Retinal pigment epithelial cell (primary cell): ENCODE measurements around the gene MAP2.

Source experiments
- DNase-seq: peaks from one replicate; pipeline ENCODE4 v3.0.0-alpha.2; 2010; ENCODE audit warnings: low read depth
- H3K4me3 ChIP-seq: 2 replicates; pipeline ENCODE4 v1.5.1; 2011; ENCODE audit warnings: mild to moderate bottlenecking, low read length, control low read depth, moderate library complexity
- TF ChIP-seq, protein P1 (sequence below): conservative IDR thresholded peaks from 2 replicates; pipeline ENCODE4 v1.5.1; 2011; ENCODE audit warnings: low read depth, low read length, control low read depth, inconsistent platforms

MAP2 gene

DNA sequence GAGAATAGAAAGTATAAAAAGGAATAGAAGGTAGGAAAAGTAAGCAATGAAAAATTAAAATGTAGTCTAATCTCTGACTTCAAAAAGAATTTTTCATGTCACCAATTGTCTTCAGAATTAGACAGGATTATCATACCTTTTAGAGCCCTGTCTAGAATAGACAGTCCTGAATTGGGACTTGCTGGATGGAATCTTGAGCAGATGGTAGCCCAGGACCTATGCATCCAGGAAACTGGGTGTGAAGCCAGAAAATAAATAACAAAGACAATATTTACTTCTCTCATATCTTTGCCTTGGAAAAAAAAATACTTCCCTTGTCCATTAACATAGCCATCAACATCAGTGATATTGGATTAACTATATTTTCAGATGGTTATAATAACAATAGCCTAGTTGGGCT is 250.0 kb downstream of the MAP2 start:
- TF ChIP-seq, protein P1, sequence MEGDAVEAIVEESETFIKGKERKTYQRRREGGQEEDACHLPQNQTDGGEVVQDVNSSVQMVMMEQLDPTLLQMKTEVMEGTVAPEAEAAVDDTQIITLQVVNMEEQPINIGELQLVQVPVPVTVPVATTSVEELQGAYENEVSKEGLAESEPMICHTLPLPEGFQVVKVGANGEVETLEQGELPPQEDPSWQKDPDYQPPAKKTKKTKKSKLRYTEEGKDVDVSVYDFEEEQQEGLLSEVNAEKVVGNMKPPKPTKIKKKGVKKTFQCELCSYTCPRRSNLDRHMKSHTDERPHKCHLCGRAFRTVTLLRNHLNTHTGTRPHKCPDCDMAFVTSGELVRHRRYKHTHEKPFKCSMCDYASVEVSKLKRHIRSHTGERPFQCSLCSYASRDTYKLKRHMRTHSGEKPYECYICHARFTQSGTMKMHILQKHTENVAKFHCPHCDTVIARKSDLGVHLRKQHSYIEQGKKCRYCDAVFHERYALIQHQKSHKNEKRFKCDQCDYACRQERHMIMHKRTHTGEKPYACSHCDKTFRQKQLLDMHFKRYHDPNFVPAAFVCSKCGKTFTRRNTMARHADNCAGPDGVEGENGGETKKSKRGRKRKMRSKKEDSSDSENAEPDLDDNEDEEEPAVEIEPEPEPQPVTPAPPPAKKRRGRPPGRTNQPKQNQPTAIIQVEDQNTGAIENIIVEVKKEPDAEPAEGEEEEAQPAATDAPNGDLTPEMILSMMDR: no peak
- no peak for DNase-seq
- no peak overlapping the region for H3K4me3 ChIP-seq

DNA sequence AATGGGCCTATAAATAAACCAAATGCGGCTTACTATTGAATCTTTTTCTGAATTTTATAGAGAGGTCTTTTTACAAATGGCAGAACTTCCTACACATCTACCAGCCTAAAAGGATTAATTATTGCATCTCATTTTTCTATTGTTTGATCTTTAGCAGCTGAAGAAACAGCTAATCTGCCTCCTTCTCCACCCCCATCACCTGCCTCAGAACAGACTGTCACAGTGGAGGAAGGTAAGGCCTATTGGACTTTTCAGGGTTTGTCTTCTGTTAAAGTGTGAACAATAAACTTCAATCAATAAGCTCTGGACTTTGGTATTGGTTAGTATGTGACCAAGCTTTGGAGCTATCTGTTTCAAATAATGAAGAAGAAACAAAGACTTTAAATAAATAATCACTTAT is 256.7 kb downstream of the MAP2 start:
- no peak overlapping the region for H3K4me3 ChIP-seq
- TF ChIP-seq, protein P1: no peak
- DNase-seq: no peak

DNA sequence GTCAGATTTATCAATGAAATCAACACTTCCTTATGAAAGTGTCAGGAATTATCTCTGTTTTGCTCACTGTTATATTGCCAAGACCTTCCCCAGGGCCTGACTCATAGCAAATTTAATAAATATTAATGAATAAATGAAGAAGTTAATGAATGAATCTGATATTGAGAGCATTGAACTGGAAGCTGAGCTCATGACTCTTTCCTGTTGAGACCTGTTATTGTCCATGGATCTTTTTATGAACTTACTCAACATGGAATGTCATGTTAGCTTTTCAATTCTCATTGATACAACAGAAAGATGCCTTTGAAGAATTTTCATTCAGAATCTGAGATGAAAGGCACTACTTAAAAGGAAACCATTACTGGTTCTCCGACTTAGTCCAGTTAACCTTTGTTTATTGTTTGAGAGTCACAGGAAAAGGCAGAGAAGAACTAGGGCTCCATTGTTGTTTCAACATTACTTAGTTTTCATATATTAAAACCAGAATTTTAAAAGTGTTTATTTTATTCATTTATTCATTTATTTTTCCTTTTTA is 257.4 kb downstream of the MAP2 start:
- DNase-seq: no peak
- H3K4me3 ChIP-seq: no peak overlapping the region
- TF ChIP-seq, protein P1: no peak

DNA sequence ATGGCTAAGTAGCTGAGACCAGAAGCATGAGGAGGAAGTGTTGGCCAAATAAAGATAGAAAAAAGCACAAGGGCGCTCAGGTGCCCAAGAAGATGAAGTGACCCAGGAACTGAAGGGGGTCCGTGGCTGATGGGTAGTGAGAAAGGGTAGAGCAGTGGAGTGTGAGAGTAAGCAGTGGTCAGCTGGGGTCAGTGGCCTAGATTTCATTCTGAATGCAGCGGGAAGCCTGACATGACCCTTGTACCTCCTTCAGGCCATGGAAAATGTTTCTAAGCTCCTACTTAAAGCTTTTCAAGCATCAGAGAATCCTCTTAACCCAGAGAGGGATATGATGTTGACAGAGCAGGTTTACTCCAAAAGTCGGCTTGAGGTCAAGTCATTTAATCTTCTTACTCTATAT is 258.8 kb downstream of the MAP2 start:
- H3K4me3 ChIP-seq: no peak overlapping the region
- DNase-seq: peak; percentile 18
- TF ChIP-seq, protein P1: no peak

DNA sequence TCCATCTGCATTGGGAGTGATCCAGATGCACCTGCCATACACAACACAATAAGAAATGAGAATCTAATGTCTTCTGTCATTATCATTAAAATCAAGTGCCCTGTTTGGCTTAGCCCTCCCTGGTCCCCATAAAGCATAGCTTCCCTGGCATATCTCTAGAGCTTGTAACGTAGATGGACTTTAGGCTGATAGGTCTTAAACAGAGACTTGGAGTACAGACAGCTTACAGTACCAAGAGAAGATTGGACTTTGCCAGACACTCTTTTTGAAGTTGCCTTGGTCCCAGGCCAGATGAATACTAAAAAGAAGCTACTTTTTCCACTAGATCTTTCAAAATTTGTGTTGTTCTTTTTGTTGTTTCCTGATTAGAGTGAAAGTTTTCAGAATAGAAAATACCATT is 261.5 kb downstream of the MAP2 start:
- no peak overlapping the region for H3K4me3 ChIP-seq
- TF ChIP-seq, protein P1: no peak
- DNase-seq: no peak

DNA sequence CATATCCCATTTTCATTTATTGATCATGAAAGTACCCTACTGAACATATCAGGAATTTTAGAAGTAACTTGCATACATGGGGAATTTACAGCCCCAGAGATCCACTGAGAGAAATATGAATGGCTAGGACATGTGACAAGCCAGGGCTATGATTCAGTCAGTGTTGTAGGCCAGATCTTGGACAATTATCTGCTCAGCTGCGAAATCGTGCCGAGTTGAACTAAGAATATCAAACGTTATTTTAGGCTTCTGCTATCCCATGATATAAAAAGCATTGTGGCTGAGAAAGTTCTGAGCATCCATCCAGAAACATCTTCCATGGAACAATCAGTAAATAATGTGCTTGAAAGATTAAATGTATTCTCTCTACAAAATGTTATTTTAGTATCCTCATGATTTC is 262.1 kb downstream of the MAP2 start:
- DNase-seq: no peak
- TF ChIP-seq, protein P1: no peak
- no peak overlapping the region for H3K4me3 ChIP-seq

DNA sequence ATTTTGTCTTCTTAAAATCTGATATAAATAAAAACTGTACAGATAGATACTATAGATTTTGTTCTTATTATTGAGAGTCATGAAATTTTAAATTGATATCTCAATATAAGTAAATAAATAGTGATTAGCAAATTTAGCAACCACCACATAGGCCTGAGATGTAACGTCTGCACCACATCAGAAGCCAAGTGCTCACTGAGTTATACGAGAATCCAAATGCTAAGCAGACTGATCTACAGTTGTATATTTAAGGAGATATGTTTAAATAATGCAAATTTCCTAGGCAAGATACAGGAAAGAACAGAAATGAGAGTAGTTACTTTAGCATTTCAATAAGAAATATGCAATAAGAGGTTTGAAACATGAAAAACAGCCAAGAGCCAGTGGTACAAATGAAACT is 262.6 kb downstream of the MAP2 start:
- DNase-seq: no peak
- no peak overlapping the region for H3K4me3 ChIP-seq
- TF ChIP-seq, protein P1: no peak
